Measurements from ENCODE around the gene SEMA6A.

DNA sequence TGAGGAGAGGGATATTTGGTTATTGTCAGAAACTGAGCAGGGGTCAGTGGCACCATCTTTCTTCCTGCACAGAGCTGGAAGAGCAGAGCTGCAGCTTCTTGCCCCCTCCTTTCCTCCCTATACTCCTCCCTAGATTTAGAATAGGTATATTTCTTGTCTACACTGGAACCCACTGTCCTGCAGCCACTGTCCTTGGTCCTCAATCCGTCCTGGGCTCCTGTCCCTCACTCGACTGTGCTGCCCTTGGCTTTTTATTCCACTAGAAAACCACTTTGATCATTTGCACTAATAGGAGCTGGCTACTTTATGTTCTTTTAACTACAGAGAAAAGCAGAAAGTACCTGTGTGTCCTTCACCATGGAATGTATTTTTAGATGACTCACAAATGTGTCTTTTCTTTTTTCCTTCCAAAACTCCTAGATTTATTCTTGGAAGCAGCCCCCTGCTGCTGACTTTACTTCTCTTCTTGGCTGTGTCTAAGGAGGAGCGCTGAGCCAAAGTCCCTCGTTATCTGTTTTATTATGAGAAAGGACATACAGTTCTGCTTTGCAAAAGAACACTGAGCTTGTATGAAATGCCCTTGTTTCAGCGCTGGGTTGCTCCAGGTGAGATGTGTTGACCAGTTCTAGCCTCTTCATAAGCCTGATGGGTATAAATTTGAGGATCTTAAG lies 150.9 kb downstream of the SEMA6A start:
- TF ChIP-seq POLR2A (IDR thresholded peaks at IDR 0.05; ENCODE audit: low read depth, low read length) = no peak
- no peak for TF ChIP-seq POLR2AphosphoS5 (IDR thresholded peaks at IDR 0.05; ENCODE audit: low read depth, low read length)
